GM10248 (cell line): ENCODE measurements around the gene PRKCD.

Experiments used
- CTCF ChIA-PET: fragments of 300-600 bp; sonication (Branson Sonifier 250); formaldehyde crosslinking; extraction: SDS; loops from one replicate; lab custom pipeline; 2021; ENCODE audit warnings: antibody characterized with exemption; lab: Yijun Ruan, JAX
- POLR2A ChIA-PET: fragments of 350-650 bp; sonication (Branson Sonifier 250); formaldehyde crosslinking; extraction: SDS; loops from one replicate; lab custom pipeline; 2020; ENCODE audit warnings: antibody characterized with exemption; lab: Yijun Ruan, JAX
- DNase-seq: peaks from one replicate; pipeline ENCODE4 v3.0.0; 2012; ENCODE audit errors: extremely low spot score
- CTCF ChIP-seq: IDR thresholded peaks from 2 replicates; pipeline ENCODE4 v1.5.1; 2012; ENCODE audit warnings: mild to moderate bottlenecking, low read depth; ENCODE audit errors: extremely low read depth, missing control alignments, control extremely low read depth

The PRKCD gene

GRCh38 chr3:53158765-53159155 lies 2.2 kb upstream of the PRKCD start:
- CTCF ChIA-PET, result interaction anchor here (1.3 to 4.2 kb wide), 8 partner anchors 11 to 48 kb away, joined by 3 to 43 read pairs (median 12); no protein-coding TSS in a partner anchor
- POLR2A ChIA-PET, result no interaction called here
- no peak for TF ChIP-seq CTCF
- no peak for DNase-seq

GRCh38 chr3:53159156-53160060 lies 1.6 kb upstream of the PRKCD start:
- ChIA-PET POLR2A (no interaction called here), CTCF (interaction anchor here (1.2 to 4.2 kb wide), 14 partner anchors 11 to 309 kb away, joined by 3 to 43 read pairs (median 7); no protein-coding TSS in a partner anchor)
- TF ChIP-seq CTCF, result no peak
- DNase-seq, result no peak

- no peak for DNase-seq
- TF ChIP-seq CTCF, result no peak
- CTCF ChIA-PET, result interaction anchor here (1.0 to 4.2 kb wide), 14 partner anchors 10 to 309 kb away, joined by 3 to 43 read pairs (median 6); no protein-coding TSS in a partner anchor
- POLR2A ChIA-PET, result interaction anchor here (1.1 kb wide), 1 partner anchor 17 kb away, joined by 3 read pairs; no protein-coding TSS in a partner anchor
These were observed 849 bp upstream of the PRKCD start for GRCh38 chr3:53160061-53160659.

GRCh38 chr3:53161450-53161819 lies 426 bp downstream of the PRKCD start:
- TF ChIP-seq CTCF, result no peak
- ChIA-PET POLR2A (no interaction called here), CTCF (interaction anchor here (1.2 to 4.2 kb wide), 7 partner anchors 9 to 35 kb away, joined by 6 to 43 read pairs (median 15); no protein-coding TSS in a partner anchor)
- no peak for DNase-seq

GRCh38 chr3:53161820-53162671 lies 1.0 kb downstream of the PRKCD start:
- ChIA-PET CTCF (interaction anchor here (0.7 to 2.6 kb wide), 2 partner anchors 17 to 34 kb away, joined by 3 to 12 read pairs; no protein-coding TSS in a partner anchor), POLR2A (no interaction called here)
- TF ChIP-seq CTCF, result no peak
- peak; percentile 80 for DNase-seq
